Keratinocyte (primary cell): ENCODE measurements around the gene NOA1.

ENCODE experiments used
- EZH2 ChIP-seq: IDR thresholded peaks from one replicate; pipeline ENCODE4 v1.6.1; 2012; ENCODE audit warnings: inconsistent platforms, mild to moderate bottlenecking, low read length, moderate library complexity
- TF ChIP-seq, protein P1 (sequence below), 3 experiments: IDR thresholded peaks in 1 of 3; conservative IDR thresholded peaks in 1 of 3; optimal IDR thresholded peaks in 1 of 3; 2 replicates in 2 of 3; 3 replicates in 1 of 3; pipeline versions ENCODE3 to v1.5.1; 2011; ENCODE audit warnings: low read length in 3 of 3, mild to moderate bottlenecking in 3 of 3, moderate library complexity in 2 of 3, control low read depth in 1 of 3, inconsistent platforms in 1 of 3; ENCODE audit not compliant: insufficient read depth in 2 of 3; ENCODE audit errors: extremely low read depth in 1 of 3

- TF ChIP-seq, protein P1, sequence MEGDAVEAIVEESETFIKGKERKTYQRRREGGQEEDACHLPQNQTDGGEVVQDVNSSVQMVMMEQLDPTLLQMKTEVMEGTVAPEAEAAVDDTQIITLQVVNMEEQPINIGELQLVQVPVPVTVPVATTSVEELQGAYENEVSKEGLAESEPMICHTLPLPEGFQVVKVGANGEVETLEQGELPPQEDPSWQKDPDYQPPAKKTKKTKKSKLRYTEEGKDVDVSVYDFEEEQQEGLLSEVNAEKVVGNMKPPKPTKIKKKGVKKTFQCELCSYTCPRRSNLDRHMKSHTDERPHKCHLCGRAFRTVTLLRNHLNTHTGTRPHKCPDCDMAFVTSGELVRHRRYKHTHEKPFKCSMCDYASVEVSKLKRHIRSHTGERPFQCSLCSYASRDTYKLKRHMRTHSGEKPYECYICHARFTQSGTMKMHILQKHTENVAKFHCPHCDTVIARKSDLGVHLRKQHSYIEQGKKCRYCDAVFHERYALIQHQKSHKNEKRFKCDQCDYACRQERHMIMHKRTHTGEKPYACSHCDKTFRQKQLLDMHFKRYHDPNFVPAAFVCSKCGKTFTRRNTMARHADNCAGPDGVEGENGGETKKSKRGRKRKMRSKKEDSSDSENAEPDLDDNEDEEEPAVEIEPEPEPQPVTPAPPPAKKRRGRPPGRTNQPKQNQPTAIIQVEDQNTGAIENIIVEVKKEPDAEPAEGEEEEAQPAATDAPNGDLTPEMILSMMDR (optimal IDR thresholded peaks at IDR 0.05 in 1 of 3, IDR thresholded peaks at IDR 0.05 in 1 of 3, conservative IDR thresholded peaks at IDR 0.05 in 1 of 3; ENCODE audit: extremely low read depth in 1 of 3, insufficient read depth in 2 of 3, low read length in 3 of 3): no peak
- no peak for TF ChIP-seq EZH2
Observed at GRCh38 chr4:56930638-56931037, 46.8 kb downstream of the NOA1 start.
